A673 (cell line): ENCODE measurements around the gene BRD9. TPM values are rescaled to one million over a fixed set of nuclear protein-coding genes. Genes with fewer than 3 reads are reported as not detected.

Experiments
- BruUV-seq: library from RNA; stranded (reverse); fragments of 400-500 nt; replicated peaks from 2 replicates; lab custom pipeline; 2021; lab: Mats Ljungman, UMichigan
- CTCF ChIA-PET: fragments of 300-600 bp; sonication (Branson Sonifier 250); formaldehyde crosslinking; loops from one replicate; lab custom pipeline; 2022; ENCODE audit warnings: antibody characterized with exemption; lab: Charles Lee
- POLR2A ChIA-PET: fragments of 300-600 bp; sonication (Branson Sonifier 250); formaldehyde crosslinking; loops from one replicate; lab custom pipeline; 2022; ENCODE audit warnings: antibody characterized with exemption; ENCODE audit not compliant: low non-redundant PET; lab: Charles Lee
- DNase-seq: peaks from one replicate; pipeline ENCODE4 v3.0.0-alpha.2; 2015; ENCODE audit warnings: low spot score
- H3K27ac ChIP-seq: fragments of 200-600 bp; sonication (generic); 2 replicates; pipeline ENCODE4 v1.5.1; 2016; ENCODE audit warnings: mixed run types, low read depth, mild to moderate bottlenecking, mixed read lengths, antibody characterized with exemption, low read length; ENCODE audit not compliant: poor library complexity, severe bottlenecking
- H3K27me3 ChIP-seq: fragments of 200-600 bp; sonication (generic); replicated peaks from 2 replicates; pipeline ENCODE4 v1.6.1; 2017; ENCODE audit warnings: mixed run types, low read depth, mild to moderate bottlenecking, mixed read lengths, antibody characterized with exemption, low read length; ENCODE audit not compliant: insufficient read depth, poor library complexity
- H3K36me3 ChIP-seq: fragments of 200-600 bp; sonication (generic); 2 replicates; pipeline ENCODE4 v1.6.1; 2016; ENCODE audit warnings: mixed run types, mild to moderate bottlenecking, mixed read lengths, antibody characterized with exemption, low read length; ENCODE audit not compliant: insufficient read depth, poor library complexity, severe bottlenecking
- H3K4me1 ChIP-seq: fragments of 200-600 bp; sonication (generic); 2 replicates; pipeline ENCODE4 v1.6.1; 2017; ENCODE audit warnings: mixed run types, mild to moderate bottlenecking, mixed read lengths, antibody characterized with exemption, low read length; ENCODE audit not compliant: insufficient read depth, poor library complexity, severe bottlenecking
- H3K4me3 ChIP-seq: fragments of 200-600 bp; sonication (generic); 2 replicates; pipeline ENCODE4 v1.5.1; 2016; ENCODE audit warnings: low read depth, mixed run types, mild to moderate bottlenecking, mixed read lengths, low read length; ENCODE audit not compliant: poor library complexity, severe bottlenecking
- H3K9me3 ChIP-seq: fragments of 200-600 bp; sonication (generic); 2 replicates; pipeline ENCODE4 v1.6.1; 2016; ENCODE audit warnings: mixed run types, low read depth, mild to moderate bottlenecking, mixed read lengths, antibody characterized with exemption, low read length; ENCODE audit not compliant: poor library complexity, severe bottlenecking
- EZH2 ChIP-seq: fragments of 200-600 bp; sonication (generic); IDR thresholded peaks from 2 replicates; pipeline ENCODE4 v1.6.1; 2017; ENCODE audit warnings: borderline replicate concordance, low read depth, mild to moderate bottlenecking, mixed read lengths, antibody characterized with exemption, low read length; ENCODE audit not compliant: poor library complexity, severe bottlenecking
- intact Hi-C: fragments of 100-400 bp; cut with micrococcal nuclease; formaldehyde crosslinking; loops from one replicate; pipeline ENCODE4 v1.10.0; 2022; ENCODE audit not compliant: unreplicated experiment
- total RNA-seq: library from RNA; stranded (reverse); gene quantifications from 2 replicates; pipeline ENCODE4 v1.2.3, GENCODE V29; 2021
- TF ChIP-seq, protein P1 (sequence below): fragments of 300-800, 200-600 bp; sonication (generic); conservative IDR thresholded peaks from 2 replicates; pipeline ENCODE4 v1.5.1; 2017; ENCODE audit warnings: low read depth, mild to moderate bottlenecking, antibody characterized with exemption, low read length, moderate library complexity, mixed read lengths

BRD9 gene
- total RNA-seq, 1 experiment from 2014 or later = 73.7 TPM

- intact Hi-C loops = no loop called here
- DNase-seq = no peak
- H3K27me3 ChIP-seq = no peaks in the 10 kb centered on the region
- no TSS peak for BruUV-seq
- H3K4me3 ChIP-seq = no peak overlapping the region
- H3K9me3 ChIP-seq = no peaks in the 10 kb centered on the region
- CTCF ChIA-PET = interaction anchor here (0.9 kb wide), 1 partner anchor 230 kb away, joined by 3 read pairs; no protein-coding TSS in a partner anchor
- POLR2A ChIA-PET = no interaction called here
- no peaks in the 10 kb centered on the region for H3K36me3 ChIP-seq
- H3K4me1 ChIP-seq = no peaks in the 10 kb centered on the region
- H3K27ac ChIP-seq = no peak overlapping the region
- TF ChIP-seq, protein P1, sequence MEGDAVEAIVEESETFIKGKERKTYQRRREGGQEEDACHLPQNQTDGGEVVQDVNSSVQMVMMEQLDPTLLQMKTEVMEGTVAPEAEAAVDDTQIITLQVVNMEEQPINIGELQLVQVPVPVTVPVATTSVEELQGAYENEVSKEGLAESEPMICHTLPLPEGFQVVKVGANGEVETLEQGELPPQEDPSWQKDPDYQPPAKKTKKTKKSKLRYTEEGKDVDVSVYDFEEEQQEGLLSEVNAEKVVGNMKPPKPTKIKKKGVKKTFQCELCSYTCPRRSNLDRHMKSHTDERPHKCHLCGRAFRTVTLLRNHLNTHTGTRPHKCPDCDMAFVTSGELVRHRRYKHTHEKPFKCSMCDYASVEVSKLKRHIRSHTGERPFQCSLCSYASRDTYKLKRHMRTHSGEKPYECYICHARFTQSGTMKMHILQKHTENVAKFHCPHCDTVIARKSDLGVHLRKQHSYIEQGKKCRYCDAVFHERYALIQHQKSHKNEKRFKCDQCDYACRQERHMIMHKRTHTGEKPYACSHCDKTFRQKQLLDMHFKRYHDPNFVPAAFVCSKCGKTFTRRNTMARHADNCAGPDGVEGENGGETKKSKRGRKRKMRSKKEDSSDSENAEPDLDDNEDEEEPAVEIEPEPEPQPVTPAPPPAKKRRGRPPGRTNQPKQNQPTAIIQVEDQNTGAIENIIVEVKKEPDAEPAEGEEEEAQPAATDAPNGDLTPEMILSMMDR = no peak
- TF ChIP-seq EZH2 = no peak
Measured at GRCh38 chr5:937151-937924, 44.7 kb upstream of the BRD9 start.

GRCh38 chr5:936149-937144, 43.8 kb upstream of the BRD9 start:
- no peaks in the 10 kb centered on the region for H3K9me3 ChIP-seq
- no peak overlapping the region for H3K27ac ChIP-seq
- no peak overlapping the region for H3K4me3 ChIP-seq
- no peaks in the 10 kb centered on the region for H3K4me1 ChIP-seq
- no peak for DNase-seq
- no TSS peak for BruUV-seq
- CTCF ChIA-PET = no interaction called here
- POLR2A ChIA-PET = no interaction called here
- no peaks in the 10 kb centered on the region for H3K36me3 ChIP-seq
- intact Hi-C loops = no loop called here
- TF ChIP-seq, protein P1 = no peak
- no peak for TF ChIP-seq EZH2
- no peaks in the 10 kb centered on the region for H3K27me3 ChIP-seq

- no TSS peak for BruUV-seq
- H3K27me3 ChIP-seq = no peaks in the 10 kb centered on the region
- DNase-seq = no peak
- POLR2A ChIA-PET = no interaction called here
- no peak overlapping the region for H3K27ac ChIP-seq
- CTCF ChIA-PET = interaction anchor here (1.2 kb wide), 1 partner anchor 229 kb away, joined by 4 read pairs; no protein-coding TSS in a partner anchor
- TF ChIP-seq, protein P1 = no peak
- no peak for TF ChIP-seq EZH2
- H3K4me3 ChIP-seq = no peak overlapping the region
- no peaks in the 10 kb centered on the region for H3K9me3 ChIP-seq
- H3K4me1 ChIP-seq = no peaks in the 10 kb centered on the region
- intact Hi-C loops = no loop called here
- H3K36me3 ChIP-seq = no peaks in the 10 kb centered on the region
Measured at GRCh38 chr5:935510-936084, 43.0 kb upstream of the BRD9 start.
